Neural progenitor cell (in vitro differentiated cells): ENCODE measurements around the gene PRSS16. TPM values are rescaled to one million over a fixed set of nuclear protein-coding genes. Genes with fewer than 3 reads are reported as not detected.

ENCODE experiments used
- DNase-seq: peaks from one replicate; pipeline ENCODE4 v3.0.0-alpha.2; 2016; ENCODE audit warnings: low spot score
- H2AFZ ChIP-seq: fragments of 200-600 bp; sonication (generic); replicated peaks from 2 replicates; pipeline ENCODE4 v1.6.1; 2016; ENCODE audit warnings: antibody characterized with exemption
- H3F3A ChIP-seq: fragments of 200-600 bp; sonication (generic); 2 replicates; pipeline ENCODE4 v1.6.1; 2016; ENCODE audit warnings: antibody characterized with exemption, low read depth
- H3K27ac ChIP-seq: fragments of 200-600 bp; sonication (generic); 2 replicates; pipeline ENCODE4 v1.5.1; 2016; ENCODE audit warnings: mild to moderate bottlenecking
- H3K27me3 ChIP-seq: fragments of 200-600 bp; sonication (generic); 2 replicates; pipeline ENCODE4 v1.6.1; 2016; ENCODE audit warnings: mild to moderate bottlenecking, moderate library complexity
- H3K36me3 ChIP-seq: fragments of 200-600 bp; sonication (generic); 2 replicates; pipeline ENCODE4 v1.5.1; 2016
- H3K4me1 ChIP-seq: fragments of 200-600 bp; sonication (generic); 2 replicates; pipeline ENCODE4 v1.6.1; 2016; ENCODE audit warnings: mixed run types
- H3K4me2 ChIP-seq: fragments of 200-600 bp; sonication (generic); 2 replicates; pipeline ENCODE4 v1.6.1; 2016
- H3K4me3 ChIP-seq: fragments of 200-600 bp; sonication (generic); 2 replicates; pipeline ENCODE4 v1.5.1; 2016
- H3K79me2 ChIP-seq: fragments of 200-600 bp; sonication (generic); 2 replicates; pipeline ENCODE4 v1.6.1; 2016; ENCODE audit warnings: low read depth
- H3K9ac ChIP-seq: fragments of 200-600 bp; sonication (generic); 2 replicates; pipeline ENCODE4 v1.6.1; 2016
- H3K9me3 ChIP-seq: fragments of 200-600 bp; sonication (generic); 2 replicates; pipeline ENCODE4 v1.5.1; 2016; ENCODE audit warnings: low read depth
- H4K20me1 ChIP-seq: fragments of 200-600 bp; sonication (generic); 2 replicates; pipeline ENCODE4 v1.6.1; 2016; ENCODE audit warnings: low read depth
- H3K27ac Mint-ChIP-seq: 3 replicates; pipeline ENCODE4 v1.8.0; 2021; ENCODE audit warnings: mixed read lengths
- H3K27me3 Mint-ChIP-seq: 2 replicates; pipeline ENCODE4 v1.8.0; 2022; ENCODE audit warnings: low read depth, mild to moderate bottlenecking, inconsistent platforms, moderate library complexity, mixed read lengths; ENCODE audit not compliant: insufficient read depth
- H3K36me3 Mint-ChIP-seq: 3 replicates; pipeline ENCODE4 v1.8.0; 2021; ENCODE audit warnings: mixed read lengths
- H3K4me1 Mint-ChIP-seq: 3 replicates; pipeline ENCODE4 v1.8.0; 2021; ENCODE audit warnings: mixed read lengths
- H3K4me3 Mint-ChIP-seq: 3 replicates; pipeline ENCODE4 v1.8.0; 2021; ENCODE audit warnings: mild to moderate bottlenecking, moderate library complexity, mixed read lengths
- H3K9me3 Mint-ChIP-seq: 3 replicates; pipeline ENCODE4 v1.8.0; 2020; ENCODE audit warnings: mixed read lengths
- EZH2 ChIP-seq: fragments of 200-600 bp; sonication (generic); IDR thresholded peaks from 2 replicates; pipeline ENCODE4 v1.6.1; 2017; ENCODE audit warnings: antibody characterized with exemption, mild to moderate bottlenecking, moderate library complexity
- EZH2phosphoT487 ChIP-seq: fragments of 200-600 bp; sonication (generic); IDR thresholded peaks from 2 replicates; pipeline ENCODE4 v1.6.1; 2017; ENCODE audit warnings: antibody characterized with exemption
- total RNA-seq: library from RNA; depleted of rRNA; stranded (reverse); fragments of >200 nt; gene quantifications from 2 replicates; pipeline ENCODE4 v1.2.3, GENCODE V29; 2015; ENCODE audit warnings: low replicate concordance
- TF ChIP-seq, protein P1 (sequence below): fragments of 200-600 bp; sonication (generic); IDR thresholded peaks from 2 replicates; pipeline ENCODE4 v1.5.1; 2017; ENCODE audit warnings: antibody characterized with exemption, mild to moderate bottlenecking

PRSS16 gene
- total RNA-seq, 1 donor from 2014 or later, result 4.3 TPM

DNA sequence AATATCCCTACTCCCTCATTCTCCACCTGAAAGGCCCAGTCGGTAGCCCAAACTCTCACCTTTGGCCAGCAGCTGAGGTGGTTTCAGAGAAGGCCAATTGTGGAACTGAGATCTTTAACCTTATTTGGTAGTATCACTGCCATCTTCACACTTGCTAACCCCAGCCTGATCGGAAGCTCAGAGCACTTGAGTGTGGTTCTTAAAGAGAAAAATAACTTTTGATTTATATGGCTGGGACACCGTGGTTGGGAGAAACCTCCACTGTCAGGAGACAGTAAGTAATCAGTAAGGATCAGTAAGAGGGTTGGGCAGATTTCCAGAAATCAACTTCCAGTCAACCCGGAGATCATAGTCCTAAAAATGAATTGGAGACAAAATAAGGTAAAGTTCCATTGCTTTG, 22.8 kb upstream of the PRSS16 start:
- H3K27ac Mint-ChIP-seq, result no peak overlapping the region
- Histone ChIP-seq H3K4me3 (no peak overlapping the region), H3K9ac (no peak overlapping the region), H3K9me3 (no peaks in the 10 kb centered on the region), H2AFZ (no peak overlapping the region), H3F3A (peaks cover 8% of the 10 kb centered on the region), H3K4me1 (no peaks in the 10 kb centered on the region), H3K36me3 (no peaks in the 10 kb centered on the region), H3K79me2 (no peaks in the 10 kb centered on the region), H3K27ac (no peak overlapping the region), H3K4me2 (no peak overlapping the region), H3K27me3 (peaks cover 10% of the 10 kb centered on the region), H4K20me1 (no peaks in the 10 kb centered on the region)
- H3K36me3 Mint-ChIP-seq, result no peaks in the 10 kb centered on the region
- H3K4me3 Mint-ChIP-seq, result no peak overlapping the region
- H3K4me1 Mint-ChIP-seq, result no peaks in the 10 kb centered on the region
- H3K9me3 Mint-ChIP-seq, result peaks cover 2% of the 10 kb centered on the region
- no peak for DNase-seq
- H3K27me3 Mint-ChIP-seq, result peaks cover 2% of the 10 kb centered on the region
- no peak for TF ChIP-seq EZH2phosphoT487
- TF ChIP-seq, protein P1, sequence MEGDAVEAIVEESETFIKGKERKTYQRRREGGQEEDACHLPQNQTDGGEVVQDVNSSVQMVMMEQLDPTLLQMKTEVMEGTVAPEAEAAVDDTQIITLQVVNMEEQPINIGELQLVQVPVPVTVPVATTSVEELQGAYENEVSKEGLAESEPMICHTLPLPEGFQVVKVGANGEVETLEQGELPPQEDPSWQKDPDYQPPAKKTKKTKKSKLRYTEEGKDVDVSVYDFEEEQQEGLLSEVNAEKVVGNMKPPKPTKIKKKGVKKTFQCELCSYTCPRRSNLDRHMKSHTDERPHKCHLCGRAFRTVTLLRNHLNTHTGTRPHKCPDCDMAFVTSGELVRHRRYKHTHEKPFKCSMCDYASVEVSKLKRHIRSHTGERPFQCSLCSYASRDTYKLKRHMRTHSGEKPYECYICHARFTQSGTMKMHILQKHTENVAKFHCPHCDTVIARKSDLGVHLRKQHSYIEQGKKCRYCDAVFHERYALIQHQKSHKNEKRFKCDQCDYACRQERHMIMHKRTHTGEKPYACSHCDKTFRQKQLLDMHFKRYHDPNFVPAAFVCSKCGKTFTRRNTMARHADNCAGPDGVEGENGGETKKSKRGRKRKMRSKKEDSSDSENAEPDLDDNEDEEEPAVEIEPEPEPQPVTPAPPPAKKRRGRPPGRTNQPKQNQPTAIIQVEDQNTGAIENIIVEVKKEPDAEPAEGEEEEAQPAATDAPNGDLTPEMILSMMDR, result no peak
- TF ChIP-seq EZH2, result no peak

DNA sequence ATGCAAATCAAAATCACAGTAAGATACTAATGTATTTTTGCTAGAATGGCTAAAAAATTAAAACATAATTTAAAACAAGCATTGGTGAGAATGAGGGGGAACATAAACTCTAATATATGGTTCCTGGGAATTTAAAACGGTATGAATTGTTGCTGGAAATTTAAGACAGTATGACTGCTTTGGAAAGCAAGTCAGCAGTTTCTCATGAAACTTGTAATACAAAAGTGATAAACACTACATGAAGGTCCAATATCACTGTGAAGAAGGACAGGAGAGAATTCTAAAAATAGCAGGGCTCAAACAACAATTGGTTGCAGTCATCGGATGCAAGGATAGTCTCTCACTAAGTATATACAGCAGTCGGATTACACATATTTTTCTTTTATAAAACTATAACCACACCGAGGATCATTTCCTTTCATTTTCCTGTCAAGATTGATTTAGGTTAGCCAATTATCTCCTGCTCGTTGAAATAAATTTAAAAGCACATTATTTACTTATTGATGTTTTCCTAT, 18.5 kb upstream of the PRSS16 start:
- H3K9me3 Mint-ChIP-seq, result peaks cover 5% of the 10 kb centered on the region
- H3K36me3 Mint-ChIP-seq, result peaks cover 2% of the 10 kb centered on the region
- peak overlapping the region; percentile 76 for H3K4me3 Mint-ChIP-seq
- no peak overlapping the region for H2AFZ ChIP-seq
- DNase-seq, result no peak
- H3K4me1 ChIP-seq, result no peaks in the 10 kb centered on the region
- peaks cover 25% of the 10 kb centered on the region for H3F3A ChIP-seq
- H3K4me2 ChIP-seq, result no peak overlapping the region
- peaks cover 11% of the 10 kb centered on the region for H3K27me3 Mint-ChIP-seq
- no peak for TF ChIP-seq EZH2
- no peak for TF ChIP-seq EZH2phosphoT487
- TF ChIP-seq, protein P1, result no peak
- peaks cover 7% of the 10 kb centered on the region for H3K4me1 Mint-ChIP-seq
- H3K36me3 ChIP-seq, result no peaks in the 10 kb centered on the region
- no peaks in the 10 kb centered on the region for H4K20me1 ChIP-seq
- no peaks in the 10 kb centered on the region for H3K9me3 ChIP-seq
- H3K27ac ChIP-seq, result no peak overlapping the region
- H3K9ac ChIP-seq, result no peak overlapping the region
- H3K4me3 ChIP-seq, result peak overlapping the region; percentile 48
- H3K27me3 ChIP-seq, result peaks cover 16% of the 10 kb centered on the region
- no peak overlapping the region for H3K27ac Mint-ChIP-seq
- no peaks in the 10 kb centered on the region for H3K79me2 ChIP-seq

DNA sequence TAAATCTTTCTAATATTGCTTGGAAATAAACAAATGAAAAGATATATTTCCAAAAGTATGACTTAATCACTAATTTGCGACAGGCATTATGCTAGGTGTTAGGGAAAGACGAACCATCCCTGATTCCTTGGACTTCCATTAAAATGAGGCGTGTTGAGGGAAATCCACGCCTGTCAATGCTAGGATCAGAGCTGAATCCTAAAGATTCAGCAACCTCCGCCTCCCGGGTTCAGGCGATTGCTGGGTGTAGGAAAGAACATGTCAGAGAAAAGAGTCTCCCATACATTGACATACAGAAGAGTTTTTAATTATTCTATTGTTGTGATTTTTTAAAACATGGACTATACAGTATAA, 16.8 kb upstream of the PRSS16 start:
- peaks cover 2% of the 10 kb centered on the region for H3K36me3 Mint-ChIP-seq
- Histone ChIP-seq H3K27me3 (peaks cover 28% of the 10 kb centered on the region), H3F3A (peaks cover 25% of the 10 kb centered on the region), H3K27ac (no peak overlapping the region), H3K4me2 (peak overlapping the region; percentile 72), H3K4me3 (peak overlapping the region; percentile 48), H3K9ac (no peak overlapping the region), H3K9me3 (no peaks in the 10 kb centered on the region), H2AFZ (no peak overlapping the region), H4K20me1 (no peaks in the 10 kb centered on the region), H3K4me1 (no peaks in the 10 kb centered on the region), H3K36me3 (no peaks in the 10 kb centered on the region), H3K79me2 (no peaks in the 10 kb centered on the region)
- peaks cover 5% of the 10 kb centered on the region for H3K9me3 Mint-ChIP-seq
- TF ChIP-seq, protein P1, result no peak
- TF ChIP-seq EZH2phosphoT487 (no peak), EZH2 (no peak)
- H3K4me1 Mint-ChIP-seq, result peaks cover 10% of the 10 kb centered on the region
- H3K27ac Mint-ChIP-seq, result no peak overlapping the region
- peak overlapping the region; percentile 76 for H3K4me3 Mint-ChIP-seq
- peaks cover 11% of the 10 kb centered on the region for H3K27me3 Mint-ChIP-seq
- no peak for DNase-seq
